C4-2B (cell line): ENCODE results near the gene PML.

Experiments
- CTCF ChIP-seq: fragments of 450-650 bp; conservative IDR thresholded peaks from 2 replicates; pipeline ENCODE4 v1.5.1; 2017; ENCODE audit warnings: mild to moderate bottlenecking
- ZFX ChIP-seq: fragments of 450-650 bp; IDR thresholded peaks from 2 replicates; pipeline ENCODE4 v1.6.1; 2017

- TF ChIP-seq CTCF (no peak), ZFX (no peak)
These were observed 59.0 kb downstream of the PML start for GRCh38 chr15:74053517-74053916.
